SK-N-SH treated with all-trans-retinoic acid at 6 μM for 48 hours (cell line): ENCODE measurements around the gene GPALPP1.
"Not testable (repeated sequence)": the region's sequence is repeated elsewhere in the genome, so short reads cannot be mapped to it uniquely, and the experiment has no call there.

Experiments used
- ATAC-seq: fragments of 200-7000 bp; cut with Tn5 transposase; 3 replicates; pipeline ENCODE4 v1.9.1; 2020; ENCODE audit warnings: mild to moderate bottlenecking, moderate library complexity
- CSDC2 ChIP-seq: fragments of 250-450 bp; sonication (Bioruptor Pico); IDR thresholded peaks from 2 replicates; pipeline ENCODE4 v1.5.0; 2020; ENCODE audit warnings: mild to moderate bottlenecking, moderate library complexity
- CSRNP3 ChIP-seq: fragments of 250-450 bp; sonication (Bioruptor Pico); IDR thresholded peaks from 2 replicates; pipeline ENCODE4 v1.5.1; 2021; ENCODE audit warnings: mild to moderate bottlenecking, moderate library complexity
- GLIS3 ChIP-seq: fragments of 250-450 bp; sonication (Bioruptor Pico); IDR thresholded peaks from 2 replicates; pipeline ENCODE4 v1.5.0; 2020; ENCODE audit warnings: mild to moderate bottlenecking, moderate library complexity
- ISL1 ChIP-seq: fragments of 250-450 bp; sonication (Bioruptor Pico); IDR thresholded peaks from 2 replicates; pipeline ENCODE4 v2.1.2; 2022; ENCODE audit warnings: mild to moderate bottlenecking, moderate library complexity
- POU6F1 ChIP-seq: fragments of 250-450 bp; sonication (Bioruptor Pico); IDR thresholded peaks from 2 replicates; pipeline ENCODE4 v1.8.0; 2021; ENCODE audit warnings: low read depth, mild to moderate bottlenecking, moderate library complexity, borderline replicate concordance
- PPARA ChIP-seq: fragments of 250-450 bp; sonication (Bioruptor Pico); IDR thresholded peaks from 2 replicates; pipeline ENCODE4 v1.5.0; 2020; ENCODE audit warnings: mild to moderate bottlenecking, borderline replicate concordance
- RARB ChIP-seq: fragments of 250-450 bp; sonication (Bioruptor Pico); IDR thresholded peaks from 2 replicates; pipeline ENCODE4 v1.8.0; 2021; ENCODE audit warnings: mild to moderate bottlenecking, moderate library complexity
- SNAI2 ChIP-seq: fragments of 250-450 bp; sonication (Bioruptor Pico); IDR thresholded peaks from 2 replicates; pipeline ENCODE4 v1.5.0; 2020; ENCODE audit warnings: mild to moderate bottlenecking, moderate library complexity
- TCF4 ChIP-seq: fragments of 250-450 bp; sonication (Bioruptor Pico); IDR thresholded peaks from 2 replicates; pipeline ENCODE4 v1.8.0; 2021; ENCODE audit warnings: mild to moderate bottlenecking, moderate library complexity, borderline replicate concordance
- TOX ChIP-seq: fragments of 250-450 bp; sonication (Bioruptor Pico); IDR thresholded peaks from 2 replicates; pipeline ENCODE4 v1.8.0; 2021; ENCODE audit warnings: mild to moderate bottlenecking, moderate library complexity, borderline replicate concordance
- TSHZ2 ChIP-seq: fragments of 250-450 bp; sonication (Bioruptor Pico); IDR thresholded peaks from 2 replicates; pipeline ENCODE4 v1.5.0; 2020; ENCODE audit warnings: mild to moderate bottlenecking, moderate library complexity
- ZFP3 ChIP-seq: fragments of 250-450 bp; sonication (Bioruptor Pico); IDR thresholded peaks from 2 replicates; pipeline ENCODE4 v1.5.0; 2020; ENCODE audit warnings: mild to moderate bottlenecking, moderate library complexity
- ZFP30 ChIP-seq: fragments of 450-650 bp; formaldehyde crosslinking; IDR thresholded peaks from 2 replicates; pipeline ENCODE4 v1.5.0; 2022; ENCODE audit warnings: mild to moderate bottlenecking, moderate library complexity
- ZNF565 ChIP-seq: fragments of 450-650 bp; formaldehyde crosslinking; conservative IDR thresholded peaks from 2 replicates; pipeline ENCODE4 v1.5.0; 2020; ENCODE audit warnings: low read depth, mild to moderate bottlenecking, moderate library complexity
- ZNF70 ChIP-seq: fragments of 450-650 bp; formaldehyde crosslinking; IDR thresholded peaks from 2 replicates; pipeline ENCODE4 v1.5.0; 2020; ENCODE audit warnings: mild to moderate bottlenecking, moderate library complexity
- TF ChIP-seq, protein P1 (sequence below): fragments of 250-450 bp; sonication (Bioruptor Pico); IDR thresholded peaks from 2 replicates; pipeline ENCODE4 v1.8.0; 2020; ENCODE audit warnings: mild to moderate bottlenecking, moderate library complexity, borderline replicate concordance

Gene GPALPP1, protein sequence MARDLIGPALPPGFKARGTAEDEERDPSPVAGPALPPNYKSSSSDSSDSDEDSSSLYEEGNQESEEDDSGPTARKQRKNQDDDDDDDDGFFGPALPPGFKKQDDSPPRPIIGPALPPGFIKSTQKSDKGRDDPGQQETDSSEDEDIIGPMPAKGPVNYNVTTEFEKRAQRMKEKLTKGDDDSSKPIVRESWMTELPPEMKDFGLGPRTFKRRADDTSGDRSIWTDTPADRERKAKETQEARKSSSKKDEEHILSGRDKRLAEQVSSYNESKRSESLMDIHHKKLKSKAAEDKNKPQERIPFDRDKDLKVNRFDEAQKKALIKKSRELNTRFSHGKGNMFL

GRCh38 chr13:44989071-44989889 is at the start of gene GPALPP1, which contains the start of gene NUFIP1:
GPALPP1 (plus strand) TSS chr13:44989538; CDS start chr13:44989655, 117 bp downstream.
NUFIP1 (minus strand) TSS chr13:44989471; CDS start chr13:44989436, 35 bp downstream.
- 0 out of 2 replicates have a peak, but pooled peaks have one; percentile 19 for TF ChIP-seq ZFP3
- TF ChIP-seq TOX (CRISPR knock-in tag) = no peak
- peak; percentile 97 for ATAC-seq

DNA sequence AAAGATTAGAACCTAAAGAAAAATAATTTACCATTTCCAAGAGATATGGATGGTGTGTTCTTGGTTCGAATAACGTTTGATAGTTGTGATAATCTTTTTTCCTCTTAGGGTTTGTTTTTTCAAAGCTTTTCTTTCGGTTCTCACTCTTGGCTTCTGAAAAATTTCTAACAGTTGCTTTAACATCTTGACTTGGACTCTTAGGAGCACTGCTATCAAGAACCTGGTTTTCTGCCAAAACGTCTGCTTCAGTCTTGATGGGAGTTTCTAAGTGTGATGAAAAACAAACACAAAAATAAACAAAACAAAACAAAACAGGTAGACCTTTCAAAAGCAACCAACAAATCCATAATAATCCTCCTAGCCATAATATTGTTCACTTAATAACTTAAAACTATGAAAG is 45.9 kb upstream of the GPALPP1 start:
- not testable (repeated sequence) for ATAC-seq

GRCh38 chr13:44951184-44951583 is 38.2 kb upstream of the GPALPP1 start:
- no peak for TF ChIP-seq ZFP30 (CRISPR knock-in tag)
- TF ChIP-seq POU6F1 (CRISPR knock-in tag) = no peak
- no peak for TF ChIP-seq ZFP3
- TF ChIP-seq ZNF70 (CRISPR knock-in tag) = no peak
- no peak for TF ChIP-seq RARB (CRISPR knock-in tag)
- TF ChIP-seq SNAI2 (CRISPR knock-in tag) = no peak
- TF ChIP-seq TSHZ2 (CRISPR knock-in tag) = no peak
- TF ChIP-seq CSDC2 (CRISPR knock-in tag) = no peak
- no peak for TF ChIP-seq ISL1
- peak; percentile 69 for ATAC-seq

GRCh38 chr13:44952671-44953070 is 36.7 kb upstream of the GPALPP1 start:
- ATAC-seq = no peak
- TF ChIP-seq ZNF565 (CRISPR knock-in tag) (no peak), TCF4 (no peak), POU6F1 (CRISPR knock-in tag) (no peak)

DNA sequence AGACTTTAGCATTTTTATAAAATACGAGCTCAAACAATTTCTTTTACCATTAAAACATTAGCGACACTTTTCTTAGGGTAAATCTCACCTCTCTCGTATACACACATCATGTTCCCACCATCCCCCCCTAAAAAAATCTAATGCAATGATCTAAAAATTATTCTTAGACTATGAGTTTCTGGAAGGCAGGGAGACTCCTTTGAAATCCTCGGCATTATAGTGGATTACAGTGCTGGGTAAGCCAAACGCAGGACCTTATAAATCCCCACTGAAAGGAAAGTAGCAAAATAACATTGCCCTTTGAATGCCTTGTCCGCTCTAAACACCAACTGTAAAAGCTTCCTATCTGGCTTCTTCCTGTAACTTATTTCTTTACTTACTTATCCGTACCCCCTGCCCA is 35.1 kb upstream of the GPALPP1 start:
- no peak for ATAC-seq
- TF ChIP-seq ZFP30 (CRISPR knock-in tag) = no peak
- TF ChIP-seq TCF4 = no peak
- TF ChIP-seq TOX (CRISPR knock-in tag) = no peak
- TF ChIP-seq GLIS3 (CRISPR knock-in tag) = no peak
- no peak for TF ChIP-seq TSHZ2 (CRISPR knock-in tag)
- TF ChIP-seq POU6F1 (CRISPR knock-in tag) = no peak
- no peak for TF ChIP-seq SNAI2 (CRISPR knock-in tag)
- no peak for TF ChIP-seq PPARA
- no peak for TF ChIP-seq CSRNP3
- TF ChIP-seq, protein P1, sequence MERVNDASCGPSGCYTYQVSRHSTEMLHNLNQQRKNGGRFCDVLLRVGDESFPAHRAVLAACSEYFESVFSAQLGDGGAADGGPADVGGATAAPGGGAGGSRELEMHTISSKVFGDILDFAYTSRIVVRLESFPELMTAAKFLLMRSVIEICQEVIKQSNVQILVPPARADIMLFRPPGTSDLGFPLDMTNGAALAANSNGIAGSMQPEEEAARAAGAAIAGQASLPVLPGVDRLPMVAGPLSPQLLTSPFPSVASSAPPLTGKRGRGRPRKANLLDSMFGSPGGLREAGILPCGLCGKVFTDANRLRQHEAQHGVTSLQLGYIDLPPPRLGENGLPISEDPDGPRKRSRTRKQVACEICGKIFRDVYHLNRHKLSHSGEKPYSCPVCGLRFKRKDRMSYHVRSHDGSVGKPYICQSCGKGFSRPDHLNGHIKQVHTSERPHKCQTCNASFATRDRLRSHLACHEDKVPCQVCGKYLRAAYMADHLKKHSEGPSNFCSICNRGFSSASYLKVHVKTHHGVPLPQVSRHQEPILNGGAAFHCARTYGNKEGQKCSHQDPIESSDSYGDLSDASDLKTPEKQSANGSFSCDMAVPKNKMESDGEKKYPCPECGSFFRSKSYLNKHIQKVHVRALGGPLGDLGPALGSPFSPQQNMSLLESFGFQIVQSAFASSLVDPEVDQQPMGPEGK (CRISPR knock-in tag) = no peak
- no peak for TF ChIP-seq CSDC2 (CRISPR knock-in tag)
- TF ChIP-seq RARB (CRISPR knock-in tag) = no peak
